Measurements from ENCODE around the gene MPDZ. TPM values are rescaled to one million over a fixed set of nuclear protein-coding genes. Genes with fewer than 3 reads are reported as not detected.

The MPDZ gene
- total RNA-seq, 2 donors from 2014 or later = 57.3 to 61.5 TPM

GRCh38 chr9:13205824-13206223, 73.7 kb downstream of the MPDZ start:
- DNase-seq (ENCODE audit: low spot score) = no peak
- Histone ChIP-seq H3K9me3 (no peaks in the 10 kb centered on the region), H3K27me3 (no peaks in the 10 kb centered on the region), H3K27ac (no peak overlapping the region), H3K4me1 (peaks cover 0 to 8% of the 10 kb centered on the region in 2 donors), H3K4me3 (no peak overlapping the region), H3K36me3 (peaks cover 42% of the 10 kb centered on the region)
- no peak for TF ChIP-seq CTCF (IDR thresholded peaks at IDR 0.05)

GRCh38 chr9:13190040-13190439, 89.5 kb downstream of the MPDZ start:
- Histone ChIP-seq H3K4me3 (no peak overlapping the region), H3K27ac (no peak overlapping the region), H3K9me3 (no peaks in the 10 kb centered on the region), H3K36me3 (peaks cover 63% of the 10 kb centered on the region), H3K4me1 (no peaks in the 10 kb centered on the region), H3K27me3 (no peaks in the 10 kb centered on the region)
- DNase-seq (ENCODE audit: low spot score) = no peak
- no peak for TF ChIP-seq CTCF (IDR thresholded peaks at IDR 0.05)

GRCh38 chr9:13189362-13189761, 90.1 kb downstream of the MPDZ start:
- H3K27ac ChIP-seq = no peak overlapping the region
- H3K36me3 ChIP-seq = peaks cover 59% of the 10 kb centered on the region
- TF ChIP-seq CTCF (IDR thresholded peaks at IDR 0.05) = no peak

GRCh38 chr9:13186774-13187173, 92.7 kb downstream of the MPDZ start:
- no peak for TF ChIP-seq CTCF (IDR thresholded peaks at IDR 0.05)
- no peaks in the 10 kb centered on the region for H3K9me3 ChIP-seq
- peaks cover 52% of the 10 kb centered on the region for H3K36me3 ChIP-seq
- no peak overlapping the region for H3K4me3 ChIP-seq
- H3K27ac ChIP-seq = no peak overlapping the region
- H3K27me3 ChIP-seq = no peaks in the 10 kb centered on the region
- no peak for DNase-seq (ENCODE audit: low spot score)
- no peaks in the 10 kb centered on the region for H3K4me1 ChIP-seq

More at GRCh38 chr9:13189362-13189761, 90.1 kb downstream of the MPDZ start:
- no peaks in the 10 kb centered on the region for H3K4me1 ChIP-seq
- H3K9me3 ChIP-seq = no peaks in the 10 kb centered on the region
- H3K27me3 ChIP-seq = no peaks in the 10 kb centered on the region
- DNase-seq (ENCODE audit: low spot score) = no peak
- H3K4me3 ChIP-seq = no peak overlapping the region

GRCh38 chr9:13186091-13186490, 93.4 kb downstream of the MPDZ start:
- Histone ChIP-seq H3K9me3 (no peaks in the 10 kb centered on the region), H3K27ac (no peak overlapping the region), H3K27me3 (no peaks in the 10 kb centered on the region), H3K4me3 (no peak overlapping the region), H3K4me1 (no peaks in the 10 kb centered on the region), H3K36me3 (peaks cover 51% of the 10 kb centered on the region)
- no peak for TF ChIP-seq CTCF (IDR thresholded peaks at IDR 0.05)
- DNase-seq (ENCODE audit: low spot score) = no peak

- no peak overlapping the region for H3K4me3 ChIP-seq
- H3K9me3 ChIP-seq = no peaks in the 10 kb centered on the region
- H3K27me3 ChIP-seq = no peaks in the 10 kb centered on the region
- peaks cover 26% of the 10 kb centered on the region for H3K36me3 ChIP-seq
- no peaks in the 10 kb centered on the region for H3K4me1 ChIP-seq
- DNase-seq (ENCODE audit: low spot score) = no peak
- no peak for TF ChIP-seq CTCF (IDR thresholded peaks at IDR 0.05)
- H3K27ac ChIP-seq = no peak overlapping the region
Observed at GRCh38 chr9:13181652-13182051, 97.8 kb downstream of the MPDZ start.

All from right atrium auricular region (tissue), 2 donors.